ENCODE measurements around the gene HIVEP3. TPM values are rescaled to one million over a fixed set of nuclear protein-coding genes. Genes with fewer than 3 reads are reported as not detected.

Gene HIVEP3
- total and polyA plus RNA-seq, 8 donors, result 1.8 to 65.3 (median 3.8) TPM

DNA sequence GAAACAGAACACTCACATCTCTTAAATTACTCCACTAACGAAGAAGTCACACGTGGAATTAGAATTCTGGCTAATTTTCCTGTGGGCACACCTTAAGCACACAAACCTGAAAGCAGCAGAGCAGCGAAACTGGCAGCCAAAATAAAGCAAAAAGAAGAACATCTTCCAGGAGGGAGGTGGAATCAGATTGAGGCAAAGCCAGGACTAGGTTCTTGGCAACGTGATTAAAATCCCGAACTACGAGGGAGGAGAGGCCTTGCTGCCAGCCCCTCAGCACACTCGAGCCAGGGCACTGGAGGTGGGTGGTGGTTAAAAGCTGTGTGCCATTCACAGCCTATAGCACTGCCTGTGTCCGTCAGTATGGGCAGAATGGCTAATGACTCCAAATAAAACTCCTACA, 58.0 kb downstream of the HIVEP3 start:
- peaks cover 0 to 28% (median 9%) of the 10 kb centered on the region in 4 donors for H3K4me1 ChIP-seq
- no peaks in the 10 kb centered on the region for H3K36me3 ChIP-seq
- intact Hi-C loops (cut with DNase I; ENCODE audit: low total_unique reads), result no loop called here
- no peaks in the 10 kb centered on the region for H3K27me3 ChIP-seq
- no peak for DNase-seq
- H3K4me3 ChIP-seq, result no peak overlapping the region
- H3K9me3 ChIP-seq, result no peaks in the 10 kb centered on the region
- TF ChIP-seq EP300 (IDR thresholded peaks at IDR 0.05) (no peak), POLR2AphosphoS5 (IDR thresholded peaks at IDR 0.05) (no peak), POLR2A (IDR thresholded peaks at IDR 0.05) (no peak)
- TF ChIP-seq, protein P1, sequence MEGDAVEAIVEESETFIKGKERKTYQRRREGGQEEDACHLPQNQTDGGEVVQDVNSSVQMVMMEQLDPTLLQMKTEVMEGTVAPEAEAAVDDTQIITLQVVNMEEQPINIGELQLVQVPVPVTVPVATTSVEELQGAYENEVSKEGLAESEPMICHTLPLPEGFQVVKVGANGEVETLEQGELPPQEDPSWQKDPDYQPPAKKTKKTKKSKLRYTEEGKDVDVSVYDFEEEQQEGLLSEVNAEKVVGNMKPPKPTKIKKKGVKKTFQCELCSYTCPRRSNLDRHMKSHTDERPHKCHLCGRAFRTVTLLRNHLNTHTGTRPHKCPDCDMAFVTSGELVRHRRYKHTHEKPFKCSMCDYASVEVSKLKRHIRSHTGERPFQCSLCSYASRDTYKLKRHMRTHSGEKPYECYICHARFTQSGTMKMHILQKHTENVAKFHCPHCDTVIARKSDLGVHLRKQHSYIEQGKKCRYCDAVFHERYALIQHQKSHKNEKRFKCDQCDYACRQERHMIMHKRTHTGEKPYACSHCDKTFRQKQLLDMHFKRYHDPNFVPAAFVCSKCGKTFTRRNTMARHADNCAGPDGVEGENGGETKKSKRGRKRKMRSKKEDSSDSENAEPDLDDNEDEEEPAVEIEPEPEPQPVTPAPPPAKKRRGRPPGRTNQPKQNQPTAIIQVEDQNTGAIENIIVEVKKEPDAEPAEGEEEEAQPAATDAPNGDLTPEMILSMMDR (IDR thresholded peaks at IDR 0.05), result no peak
- 43 to 63% (median 59%) methylated on average over 8 of the region's 8 CpGs for WGBS, 5 donors
- no peak overlapping the region for H3K27ac ChIP-seq

DNA sequence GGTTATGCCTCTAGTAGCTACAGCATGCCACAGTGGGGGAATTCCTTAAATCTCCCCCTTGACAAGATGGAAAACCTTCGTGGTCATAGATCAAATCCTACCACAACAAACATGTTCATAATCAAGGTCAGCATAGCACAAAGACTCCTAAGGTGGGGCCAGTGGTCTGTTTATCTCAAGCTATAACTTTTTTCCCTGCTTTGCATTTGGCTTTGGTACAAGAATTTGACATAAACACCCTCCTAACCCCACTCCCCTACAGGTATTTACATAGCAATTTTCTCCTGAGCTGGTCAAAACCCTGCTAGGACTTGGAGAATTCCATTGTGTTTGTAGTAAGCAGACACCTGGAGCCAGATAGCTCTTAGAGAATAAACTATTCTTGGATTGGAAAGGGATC, 58.5 kb downstream of the HIVEP3 start:
- Histone ChIP-seq H3K4me3 (no peak overlapping the region), H3K27ac (no peak overlapping the region), H3K4me1 (peaks cover 0 to 30% (median 9%) of the 10 kb centered on the region in 4 donors), H3K36me3 (no peaks in the 10 kb centered on the region), H3K27me3 (no peaks in the 10 kb centered on the region), H3K9me3 (no peaks in the 10 kb centered on the region)
- TF ChIP-seq, protein P1 (IDR thresholded peaks at IDR 0.05), result no peak
- no peak for TF ChIP-seq POLR2AphosphoS5 (IDR thresholded peaks at IDR 0.05)
- no peak for TF ChIP-seq EP300 (IDR thresholded peaks at IDR 0.05)
- TF ChIP-seq POLR2A (IDR thresholded peaks at IDR 0.05), result no peak
- intact Hi-C loops (cut with DNase I; ENCODE audit: low total_unique reads), result no loop called here
- no peak for DNase-seq
- 24 to 68% (median 30%) methylated on average over 1 of the region's 1 CpG for WGBS, 5 donors

DNA sequence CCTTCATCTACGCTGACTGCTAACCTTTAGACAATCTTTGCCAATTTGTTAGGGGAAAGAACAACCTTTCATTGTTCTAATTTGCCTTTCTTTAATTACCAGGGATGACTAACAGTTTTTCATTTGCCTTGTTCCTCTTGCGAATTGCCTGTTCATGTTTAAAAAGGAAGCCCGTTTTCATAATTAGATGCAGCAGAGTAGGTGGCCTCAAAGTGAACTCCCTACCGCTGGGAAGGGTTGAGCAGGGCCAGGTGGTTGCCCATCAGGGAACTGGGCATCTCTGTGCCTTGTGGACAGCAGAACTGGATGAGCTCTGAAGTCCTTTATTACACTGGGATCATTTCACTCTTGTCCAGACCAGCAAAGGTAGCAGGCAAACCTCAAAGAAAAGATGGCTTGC, 59.0 kb downstream of the HIVEP3 start:
- intact Hi-C loops (cut with DNase I; ENCODE audit: low total_unique reads), result no loop called here
- 79 to 87% (median 82%) methylated on average over 4 of the region's 4 CpGs for WGBS, 5 donors
- Histone ChIP-seq H3K4me3 (no peak overlapping the region), H3K4me1 (peaks cover 0 to 28% (median 9%) of the 10 kb centered on the region in 4 donors), H3K36me3 (no peaks in the 10 kb centered on the region), H3K27ac (no peak overlapping the region), H3K9me3 (no peaks in the 10 kb centered on the region), H3K27me3 (no peaks in the 10 kb centered on the region)
- DNase-seq, result no peak
- TF ChIP-seq EP300 (IDR thresholded peaks at IDR 0.05) (no peak), POLR2A (IDR thresholded peaks at IDR 0.05) (no peak), POLR2AphosphoS5 (IDR thresholded peaks at IDR 0.05) (no peak)
- TF ChIP-seq, protein P1 (IDR thresholded peaks at IDR 0.05), result no peak

DNA sequence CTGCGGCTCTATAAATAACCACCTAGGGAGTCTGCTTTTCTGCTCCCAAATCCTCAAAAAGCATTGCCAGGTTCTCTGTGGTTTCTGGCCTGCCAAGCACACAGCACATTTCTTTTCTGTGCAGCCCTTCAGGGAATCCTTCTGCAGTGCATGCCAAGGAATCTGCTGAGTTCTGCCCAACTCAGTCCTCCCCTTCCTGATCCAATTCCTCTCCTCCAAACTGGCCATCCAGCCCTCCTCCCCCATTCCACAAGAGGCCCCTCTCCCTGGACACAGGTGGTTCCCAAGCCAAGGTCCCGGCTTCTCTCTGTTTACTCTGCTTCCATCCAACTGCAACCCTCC, 61.8 kb downstream of the HIVEP3 start:
- Histone ChIP-seq H3K36me3 (no peaks in the 10 kb centered on the region), H3K27ac (no peak overlapping the region), H3K4me1 (peaks cover 0 to 31% (median 9%) of the 10 kb centered on the region in 4 donors), H3K4me3 (no peak overlapping the region), H3K27me3 (no peaks in the 10 kb centered on the region), H3K9me3 (no peaks in the 10 kb centered on the region)
- whole genome bisulfite sequencing, 5 donors, result 46 to 69% (median 50%) methylated on average over 2 of the region's 2 CpGs
- TF ChIP-seq POLR2AphosphoS5 (IDR thresholded peaks at IDR 0.05), result no peak
- TF ChIP-seq, protein P1 (IDR thresholded peaks at IDR 0.05), result no peak
- no peak for DNase-seq
- intact Hi-C loops (cut with DNase I; ENCODE audit: low total_unique reads), result no loop called here
